WI38 (cell line): Measurements from ENCODE around the gene C16orf86.

Source experiments
- H3K4me3 ChIP-seq: 2 replicates; pipeline ENCODE4 v1.5.1; 2011; ENCODE audit warnings: low read depth, mild to moderate bottlenecking, control low read depth, low read length
- TF ChIP-seq, protein P1 (sequence below): IDR thresholded peaks from 2 replicates; pipeline ENCODE4 v1.5.1; 2012; ENCODE audit warnings: low read depth, mild to moderate bottlenecking, control low read depth, low read length

The C16orf86 gene

DNA sequence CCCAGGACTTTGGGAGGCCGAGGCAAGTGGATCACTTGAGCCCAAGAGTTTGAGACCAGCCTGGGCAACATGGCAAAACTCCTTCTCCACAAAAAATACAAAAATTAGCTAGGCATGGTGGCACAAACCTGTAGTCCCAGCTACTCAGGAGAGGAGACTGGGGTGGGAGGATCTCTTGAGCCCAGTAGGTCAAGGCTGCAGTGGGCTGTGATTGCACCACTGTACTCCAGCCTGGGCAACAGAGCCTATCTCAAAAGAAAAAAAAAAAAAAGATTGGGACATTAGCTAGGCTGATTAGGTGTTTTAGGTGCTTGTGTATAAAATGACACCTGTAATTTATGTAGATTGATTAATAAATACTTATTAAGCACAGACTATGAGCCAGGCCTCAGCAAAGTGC lies 42.4 kb downstream of the C16orf86 start:
- TF ChIP-seq, protein P1, sequence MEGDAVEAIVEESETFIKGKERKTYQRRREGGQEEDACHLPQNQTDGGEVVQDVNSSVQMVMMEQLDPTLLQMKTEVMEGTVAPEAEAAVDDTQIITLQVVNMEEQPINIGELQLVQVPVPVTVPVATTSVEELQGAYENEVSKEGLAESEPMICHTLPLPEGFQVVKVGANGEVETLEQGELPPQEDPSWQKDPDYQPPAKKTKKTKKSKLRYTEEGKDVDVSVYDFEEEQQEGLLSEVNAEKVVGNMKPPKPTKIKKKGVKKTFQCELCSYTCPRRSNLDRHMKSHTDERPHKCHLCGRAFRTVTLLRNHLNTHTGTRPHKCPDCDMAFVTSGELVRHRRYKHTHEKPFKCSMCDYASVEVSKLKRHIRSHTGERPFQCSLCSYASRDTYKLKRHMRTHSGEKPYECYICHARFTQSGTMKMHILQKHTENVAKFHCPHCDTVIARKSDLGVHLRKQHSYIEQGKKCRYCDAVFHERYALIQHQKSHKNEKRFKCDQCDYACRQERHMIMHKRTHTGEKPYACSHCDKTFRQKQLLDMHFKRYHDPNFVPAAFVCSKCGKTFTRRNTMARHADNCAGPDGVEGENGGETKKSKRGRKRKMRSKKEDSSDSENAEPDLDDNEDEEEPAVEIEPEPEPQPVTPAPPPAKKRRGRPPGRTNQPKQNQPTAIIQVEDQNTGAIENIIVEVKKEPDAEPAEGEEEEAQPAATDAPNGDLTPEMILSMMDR = no peak
- H3K4me3 ChIP-seq = no peak overlapping the region

DNA sequence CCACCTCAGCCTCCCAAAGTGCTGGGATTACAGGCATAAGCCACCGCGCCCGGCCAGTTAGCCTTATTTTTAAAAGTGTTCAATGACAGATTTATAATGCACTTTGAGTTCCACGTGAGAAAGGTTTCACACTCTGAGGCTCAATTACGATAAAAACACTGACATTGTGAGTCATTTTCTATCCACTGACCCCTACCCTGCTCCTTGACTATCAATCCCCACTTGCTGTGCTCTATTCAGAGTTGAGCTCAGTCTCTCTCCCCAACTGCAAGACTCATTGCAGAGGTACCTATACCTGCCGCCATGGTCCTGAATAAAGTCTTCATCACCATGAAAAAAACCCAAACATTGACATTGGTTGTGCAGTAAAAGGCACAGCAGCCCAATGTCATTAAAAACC lies 44.0 kb downstream of the C16orf86 start:
- no peak overlapping the region for H3K4me3 ChIP-seq
- TF ChIP-seq, protein P1 = no peak

DNA sequence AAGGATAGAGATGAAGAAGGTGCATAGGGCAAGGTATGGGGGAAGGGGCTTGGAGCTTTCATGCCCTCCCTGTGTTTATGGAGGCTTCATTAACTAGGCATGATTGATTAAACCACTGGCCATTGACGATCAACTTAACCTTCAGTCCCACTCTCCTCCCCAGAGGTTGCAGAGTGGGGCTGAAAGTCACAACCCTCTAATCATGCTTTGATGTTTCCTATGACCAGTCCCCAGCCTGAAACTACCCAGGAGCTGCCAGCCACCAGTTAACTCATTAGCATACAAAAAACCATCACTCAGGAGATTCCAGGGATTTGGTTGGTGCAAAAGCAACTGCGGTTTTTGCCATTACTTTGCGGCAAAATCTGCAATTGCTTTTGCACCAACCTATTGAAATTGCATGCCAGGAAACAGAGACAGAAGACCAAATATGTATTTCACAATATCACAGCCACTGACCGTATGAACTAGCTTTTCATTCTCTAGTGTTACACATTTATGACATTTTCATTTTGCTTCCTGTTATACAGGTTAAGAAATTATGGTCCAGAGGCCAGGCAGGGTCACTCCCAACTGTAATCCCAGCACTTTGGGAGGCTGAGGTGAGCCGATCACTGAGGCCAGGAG lies 47.1 kb downstream of the C16orf86 start:
- TF ChIP-seq, protein P1 = no peak
- H3K4me3 ChIP-seq = no peak overlapping the region

DNA sequence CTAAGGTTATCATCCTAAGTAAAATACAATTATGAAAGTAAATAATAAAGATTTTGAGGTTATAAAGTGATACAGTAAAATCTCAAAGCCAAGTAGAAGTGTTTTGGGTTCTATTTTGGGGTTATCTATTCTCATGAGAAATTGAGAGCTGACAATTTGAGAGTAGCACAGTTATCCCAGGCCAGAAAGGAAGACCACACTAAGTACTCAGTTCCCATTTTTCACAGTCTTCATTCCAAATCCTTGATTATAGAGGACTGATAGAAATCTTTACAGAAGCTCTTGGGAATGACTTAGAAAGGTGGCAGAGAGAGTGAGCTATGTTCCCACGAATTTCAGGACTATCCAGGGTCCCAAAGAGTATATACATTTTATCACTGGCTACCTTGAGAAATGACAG lies 47.9 kb downstream of the C16orf86 start:
- TF ChIP-seq, protein P1 = no peak

DNA sequence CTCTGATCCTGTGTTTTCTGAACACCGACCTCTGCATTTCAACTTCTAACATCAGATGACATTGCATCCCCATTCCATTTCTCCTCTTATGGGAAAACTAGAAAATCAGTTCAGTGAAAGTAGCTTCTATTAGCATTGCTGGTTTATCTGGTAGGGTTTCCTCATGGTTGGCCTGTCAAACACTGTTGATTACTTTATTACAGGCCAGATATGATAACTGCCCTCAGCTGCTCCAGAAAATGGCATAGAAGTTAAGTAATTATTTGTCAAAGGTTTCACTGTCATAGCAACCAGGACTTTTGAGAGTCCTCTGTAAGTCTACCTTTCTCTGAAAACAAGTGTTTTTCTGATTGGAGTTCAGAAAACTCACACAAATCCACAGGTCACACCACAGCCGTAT lies 49.5 kb downstream of the C16orf86 start:
- TF ChIP-seq, protein P1 = no peak
- H3K4me3 ChIP-seq = no peak overlapping the region

More for the DNA sequence above, 47.9 kb downstream of the C16orf86 start:
- H3K4me3 ChIP-seq = no peak overlapping the region
